H9 (cell line): ENCODE results near the gene CTAGE8. TPM values are rescaled to one million over a fixed set of nuclear protein-coding genes. Genes with fewer than 3 reads are reported as not detected.
A peak's percentile ranks its signal among the peaks of the same experiment; 100 is the strongest.
"Not testable (repeated sequence)": the region's sequence is repeated elsewhere in the genome, so short reads cannot be mapped to it uniquely, and the experiment has no call there.

ENCODE experiments used
- DNase-seq: peaks from one replicate; pipeline ENCODE4 v3.0.0-alpha.2; 2017
- H2AFZ ChIP-seq: one replicate; pipeline ENCODE4 v1.6.1; 2013; ENCODE audit warnings: mild to moderate bottlenecking, low read length, control low read depth, moderate library complexity
- H2AK5ac ChIP-seq: 2 replicates; pipeline ENCODE4 v1.6.1; 2013; ENCODE audit warnings: low read length, control low read depth, mixed read lengths; ENCODE audit not compliant: insufficient read length
- H2BK120ac ChIP-seq: one replicate; pipeline ENCODE4 v1.6.1; 2013; ENCODE audit warnings: low read depth, mild to moderate bottlenecking, low read length, control low read depth, inconsistent platforms; ENCODE audit not compliant: poor library complexity, severe bottlenecking
- H2BK12ac ChIP-seq: 2 replicates; pipeline ENCODE4 v1.6.1; 2013; ENCODE audit warnings: low read length, control low read depth, mixed read lengths, low read depth; ENCODE audit not compliant: insufficient read length
- H2BK15ac ChIP-seq: 2 replicates; pipeline ENCODE4 v1.6.1; 2013; ENCODE audit warnings: low read depth, low read length, control low read depth
- H2BK20ac ChIP-seq: one replicate; pipeline ENCODE4 v1.6.1; 2013; ENCODE audit warnings: low read depth, mild to moderate bottlenecking, low read length, control low read depth, inconsistent platforms; ENCODE audit not compliant: poor library complexity, severe bottlenecking
- H2BK5ac ChIP-seq: 2 replicates; pipeline ENCODE4 v1.6.1; 2013; ENCODE audit warnings: low read length, control low read depth, mixed read lengths; ENCODE audit not compliant: insufficient read length
- H3K14ac ChIP-seq: 2 replicates; pipeline ENCODE4 v1.6.1; 2013; ENCODE audit warnings: low read length, control low read depth; ENCODE audit not compliant: insufficient read depth
- H3K18ac ChIP-seq: 2 replicates; pipeline ENCODE4 v1.6.1; 2013; ENCODE audit warnings: low read depth, mild to moderate bottlenecking, mixed read lengths, low read length, control low read depth; ENCODE audit not compliant: insufficient read length
- H3K23ac ChIP-seq: 2 replicates; pipeline ENCODE4 v1.6.1; 2013; ENCODE audit warnings: low read length, control low read depth, mixed read lengths, low read depth; ENCODE audit not compliant: insufficient read length
- H3K23me2 ChIP-seq: 2 replicates; pipeline ENCODE4 v1.6.1; 2013; ENCODE audit warnings: low read depth, mild to moderate bottlenecking, mixed read lengths, low read length, control low read depth; ENCODE audit not compliant: insufficient read length, poor library complexity, severe bottlenecking
- H3K27ac ChIP-seq: 2 replicates; pipeline ENCODE4 v1.5.1; 2013; ENCODE audit warnings: low read length, control low read depth, mixed read lengths, low read depth; ENCODE audit not compliant: insufficient read length
- H3K27me3 ChIP-seq: 2 replicates; pipeline ENCODE4 v1.6.1; 2013; ENCODE audit warnings: low read length, control low read depth, inconsistent platforms; ENCODE audit not compliant: insufficient read depth
- H3K4ac ChIP-seq: 2 replicates; pipeline ENCODE4 v1.6.1; 2013; ENCODE audit warnings: low read depth, mild to moderate bottlenecking, control low read depth, inconsistent platforms, low read length, moderate library complexity
- H3K4me1 ChIP-seq: 2 replicates; pipeline ENCODE4 v1.6.1; 2013; ENCODE audit warnings: low read length, control low read depth, inconsistent platforms; ENCODE audit not compliant: insufficient read depth
- H3K4me2 ChIP-seq: 2 replicates; pipeline ENCODE4 v1.6.1; 2013; ENCODE audit warnings: low read length, control low read depth, mixed read lengths; ENCODE audit not compliant: insufficient read length, insufficient read depth
- H3K56ac ChIP-seq: 2 replicates; pipeline ENCODE4 v1.6.1; 2013; ENCODE audit warnings: low read depth, mild to moderate bottlenecking, mixed read lengths, low read length, control low read depth; ENCODE audit not compliant: insufficient read length
- H3K79me1 ChIP-seq: 2 replicates; pipeline ENCODE4 v1.6.1; 2013; ENCODE audit warnings: low read depth, mild to moderate bottlenecking, moderate library complexity, low read length, control low read depth, inconsistent platforms; ENCODE audit not compliant: insufficient read depth, poor library complexity, severe bottlenecking
- H3K79me2 ChIP-seq: 2 replicates; pipeline ENCODE4 v1.6.1; 2013; ENCODE audit warnings: low read length, control low read depth, inconsistent platforms; ENCODE audit not compliant: insufficient read depth
- H3K9ac ChIP-seq: 2 replicates; pipeline ENCODE4 v1.6.1; 2013; ENCODE audit warnings: low read length, control low read depth, mixed read lengths; ENCODE audit not compliant: insufficient read length; ENCODE audit errors: extremely low read depth
- H3K9me3 ChIP-seq: one replicate; pipeline ENCODE4 v1.6.1; 2013; ENCODE audit warnings: low read depth, low read length, inconsistent platforms; ENCODE audit not compliant: control insufficient read depth
- H3T11ph ChIP-seq: one replicate; pipeline ENCODE4 v1.6.1; 2013; ENCODE audit warnings: mild to moderate bottlenecking, low read length, control low read depth, inconsistent platforms
- H4K20me1 ChIP-seq: one replicate; pipeline ENCODE4 v1.6.1; 2013; ENCODE audit not compliant: control insufficient read depth, insufficient read length, insufficient read depth
- H4K5ac ChIP-seq: 2 replicates; pipeline ENCODE4 v1.6.1; 2013; ENCODE audit warnings: low read depth, mild to moderate bottlenecking, mixed read lengths, low read length, control low read depth; ENCODE audit not compliant: insufficient read length
- H4K8ac ChIP-seq: replicated peaks from 2 replicates; pipeline ENCODE4 v1.6.1; 2013; ENCODE audit warnings: low read length, control low read depth, mixed read lengths, low read depth; ENCODE audit not compliant: insufficient read length
- H4K91ac ChIP-seq: 2 replicates; pipeline ENCODE4 v1.6.1; 2013; ENCODE audit warnings: low read depth, mild to moderate bottlenecking, moderate library complexity, mixed read lengths, low read length, control low read depth; ENCODE audit not compliant: insufficient read length
- H3K27ac Mint-ChIP-seq, 3 experiments: 2 replicates in 2 of 3; 3 replicates in 1 of 3; pipeline ENCODE4 v1.8.0; 2020 to 2021; ENCODE audit warnings: mixed read lengths in 3 of 3, mild to moderate bottlenecking in 1 of 3, moderate library complexity in 1 of 3
- H3K27me3 Mint-ChIP-seq: 2 replicates; pipeline ENCODE4 v1.8.0; 2021; ENCODE audit warnings: low read depth, mild to moderate bottlenecking, moderate library complexity, mixed read lengths
- H3K36me3 Mint-ChIP-seq, 3 experiments: 2 replicates in 2 of 3; 3 replicates in 1 of 3; pipeline ENCODE4 v1.8.0; 2020 to 2021; ENCODE audit warnings: low read depth in 3 of 3, mixed read lengths in 3 of 3; ENCODE audit not compliant: insufficient read depth in 1 of 3
- H3K4me1 Mint-ChIP-seq, 2 experiments: 2 replicates each; pipeline ENCODE4 v1.8.0; 2020; ENCODE audit warnings: mixed read lengths in 2 of 2
- H3K4me3 Mint-ChIP-seq, 2 experiments: 2 replicates in 1 of 2; 3 replicates in 1 of 2; pipeline ENCODE4 v1.8.0; 2020 to 2021; ENCODE audit warnings: mild to moderate bottlenecking in 2 of 2, mixed read lengths in 2 of 2, moderate library complexity in 1 of 2
- H3K9me3 Mint-ChIP-seq, 2 experiments: 2 replicates in 1 of 2; 3 replicates in 1 of 2; pipeline ENCODE4 v1.8.0; 2020; ENCODE audit warnings: mild to moderate bottlenecking in 2 of 2, mixed read lengths in 2 of 2, moderate library complexity in 1 of 2
- WGBS: extraction: QIAGEN DNeasy Blood & Tissue Kit; methylation state at CpG from one replicate; pipeline ENCODE4 v1.1.7; 2013; ENCODE audit warnings: missing lambda C conversion rate, low lambda C conversion rate, mixed read lengths; ENCODE audit not compliant: insufficient read length; ENCODE audit errors: extremely low coverage; 5-methylcytosine and 5-hydroxymethylcytosine counted together
- total RNA-seq: library from RNA; stranded (reverse); gene quantifications from 2 replicates; pipeline ENCODE4 v1.2.1, GENCODE V29; 2021

The CTAGE8 gene
- total RNA-seq, 1 experiment from 2014 or later = 4.9 TPM

- H3K4me1 Mint-ChIP-seq, H3K9me3 Mint-ChIP-seq, H3K27me3 Mint-ChIP-seq: not testable (repeated sequence)
Observed at GRCh38 chr7:144238530-144239082, 30.5 kb downstream of the CTAGE8 start.

GRCh38 chr7:144233039-144233438, 36.0 kb downstream of the CTAGE8 start:
- H4K5ac ChIP-seq, H3K56ac ChIP-seq, H3K18ac ChIP-seq, H3K27me3 ChIP-seq, H3K9me3 Mint-ChIP-seq, H3K79me2 ChIP-seq, H3K4me3 Mint-ChIP-seq, H4K91ac ChIP-seq, H2AFZ ChIP-seq, H3K4me2 ChIP-seq, H4K20me1 ChIP-seq, H3K27ac ChIP-seq, H2BK12ac ChIP-seq, H3K4me1 Mint-ChIP-seq, DNase-seq, H2BK5ac ChIP-seq, H2BK120ac ChIP-seq, H3K27ac Mint-ChIP-seq, H2AK5ac ChIP-seq, H3K36me3 Mint-ChIP-seq, H2BK15ac ChIP-seq, H3K14ac ChIP-seq, H3K9me3 ChIP-seq, H3K79me1 ChIP-seq, H3K23me2 ChIP-seq, H3T11ph ChIP-seq, H3K4me1 ChIP-seq, H2BK20ac ChIP-seq, H4K8ac ChIP-seq, H3K23ac ChIP-seq, H3K4ac ChIP-seq, H3K9ac ChIP-seq, H3K27me3 Mint-ChIP-seq: not testable (repeated sequence)
- WGBS = no CpG with 5 or more reads among the region's 1 CpG

More at GRCh38 chr7:144238530-144239082, 30.5 kb downstream of the CTAGE8 start:
- not testable (repeated sequence) for H3K23me2 ChIP-seq, H3K23ac ChIP-seq, H3K27me3 ChIP-seq, H2AFZ ChIP-seq, H4K5ac ChIP-seq, H3K4me1 ChIP-seq, H2BK120ac ChIP-seq, H3K79me2 ChIP-seq, H3K4ac ChIP-seq, H3K18ac ChIP-seq, H3K9ac ChIP-seq, H3K79me1 ChIP-seq, H4K91ac ChIP-seq, H3T11ph ChIP-seq, H3K4me3 Mint-ChIP-seq, H2BK5ac ChIP-seq, H2BK12ac ChIP-seq, H2AK5ac ChIP-seq, H3K4me2 ChIP-seq, H2BK15ac ChIP-seq, H3K36me3 Mint-ChIP-seq, H3K27ac ChIP-seq, H2BK20ac ChIP-seq, H4K8ac ChIP-seq, H3K27ac Mint-ChIP-seq, H3K14ac ChIP-seq, H4K20me1 ChIP-seq, H3K9me3 ChIP-seq, H3K56ac ChIP-seq
- WGBS = no CpG with 5 or more reads among the region's 2 CpGs
- DNase-seq = peak; percentile 30
